Hepatic stellate cell (primary cell): Measurements from ENCODE around the gene XRCC1.

Experiments
- DNase-seq: peaks from one replicate; pipeline ENCODE4 v3.0.0; 2011; ENCODE audit warnings: low spot score

XRCC1 gene, protein sequence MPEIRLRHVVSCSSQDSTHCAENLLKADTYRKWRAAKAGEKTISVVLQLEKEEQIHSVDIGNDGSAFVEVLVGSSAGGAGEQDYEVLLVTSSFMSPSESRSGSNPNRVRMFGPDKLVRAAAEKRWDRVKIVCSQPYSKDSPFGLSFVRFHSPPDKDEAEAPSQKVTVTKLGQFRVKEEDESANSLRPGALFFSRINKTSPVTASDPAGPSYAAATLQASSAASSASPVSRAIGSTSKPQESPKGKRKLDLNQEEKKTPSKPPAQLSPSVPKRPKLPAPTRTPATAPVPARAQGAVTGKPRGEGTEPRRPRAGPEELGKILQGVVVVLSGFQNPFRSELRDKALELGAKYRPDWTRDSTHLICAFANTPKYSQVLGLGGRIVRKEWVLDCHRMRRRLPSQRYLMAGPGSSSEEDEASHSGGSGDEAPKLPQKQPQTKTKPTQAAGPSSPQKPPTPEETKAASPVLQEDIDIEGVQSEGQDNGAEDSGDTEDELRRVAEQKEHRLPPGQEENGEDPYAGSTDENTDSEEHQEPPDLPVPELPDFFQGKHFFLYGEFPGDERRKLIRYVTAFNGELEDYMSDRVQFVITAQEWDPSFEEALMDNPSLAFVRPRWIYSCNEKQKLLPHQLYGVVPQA

GRCh38 chr19:43575156-43575950 is at the start of gene XRCC1, which contains the start of gene PINLYP:
Gene XRCC1 (minus strand): TSS chr19:43575527. CDS start chr19:43575458, 69 bp downstream.
Gene PINLYP (plus strand): TSS chr19:43575801. CDS start chr19:43577192, 1,391 bp downstream.
- DNase-seq, result peak; percentile 97

- no peak for DNase-seq
Observed at GRCh38 chr19:43624933-43625332, 49.6 kb upstream of the XRCC1 start.

GRCh38 chr19:43623889-43624670 is 48.8 kb upstream of the XRCC1 start:
- DNase-seq, result no peak

DNA sequence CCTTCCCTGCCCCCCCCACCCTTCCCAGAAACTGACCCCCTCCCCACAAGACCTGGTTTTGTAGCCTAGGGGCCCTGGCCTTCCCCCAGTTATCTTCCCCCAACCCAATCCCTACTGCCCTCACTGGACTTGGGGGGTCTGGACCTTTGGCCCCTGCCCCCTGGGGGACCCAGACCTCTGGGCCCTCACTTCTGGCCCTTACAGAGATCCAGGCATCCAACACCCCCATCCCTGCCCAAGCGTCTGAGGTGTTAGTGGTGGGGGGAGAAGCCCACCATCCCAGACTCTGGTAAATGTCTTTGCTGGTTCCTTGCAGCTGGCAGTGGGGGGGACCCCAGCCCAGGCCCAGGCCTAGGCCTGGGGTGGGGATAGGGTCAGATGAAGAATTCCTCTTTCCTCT is 47.6 kb upstream of the XRCC1 start:
- no peak for DNase-seq

GRCh38 chr19:43622070-43622469 is 46.7 kb upstream of the XRCC1 start:
- DNase-seq, result no peak

GRCh38 chr19:43620061-43621001 is 45.0 kb upstream of the XRCC1 start:
- no peak for DNase-seq

- peak; percentile 97 for DNase-seq
Observed at GRCh38 chr19:43619262-43620060, 44.1 kb upstream of the XRCC1 start, which contains the start of gene ZNF428. Gene ZNF428 (minus strand): TSS chr19:43619629. CDS start chr19:43614304, 5,325 bp downstream.

- DNase-seq, result no peak
Observed at GRCh38 chr19:43618921-43619261, 43.6 kb upstream of the XRCC1 start.

DNA sequence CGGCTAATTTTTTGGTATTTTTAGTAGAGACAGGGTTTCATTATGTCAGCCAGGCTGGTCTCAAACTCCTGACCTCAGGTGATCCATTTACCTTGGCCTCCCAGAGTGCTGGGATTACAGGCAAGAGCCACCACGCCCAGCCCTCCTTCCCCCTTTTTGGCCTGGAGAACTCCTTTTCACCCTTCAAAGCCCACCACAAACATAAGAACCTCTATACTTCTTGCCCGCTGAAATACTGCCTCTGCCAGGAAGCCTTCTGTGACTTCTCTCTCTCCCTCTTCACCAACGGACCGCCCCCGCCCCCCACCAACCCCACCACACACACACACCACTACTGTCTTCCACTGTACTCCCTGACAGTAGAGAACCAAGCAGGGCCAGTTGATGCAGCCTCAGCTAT is 41.6 kb upstream of the XRCC1 start:
- no peak for DNase-seq

GRCh38 chr19:43616306-43616705 is 41.0 kb upstream of the XRCC1 start:
- no peak for DNase-seq

DNA sequence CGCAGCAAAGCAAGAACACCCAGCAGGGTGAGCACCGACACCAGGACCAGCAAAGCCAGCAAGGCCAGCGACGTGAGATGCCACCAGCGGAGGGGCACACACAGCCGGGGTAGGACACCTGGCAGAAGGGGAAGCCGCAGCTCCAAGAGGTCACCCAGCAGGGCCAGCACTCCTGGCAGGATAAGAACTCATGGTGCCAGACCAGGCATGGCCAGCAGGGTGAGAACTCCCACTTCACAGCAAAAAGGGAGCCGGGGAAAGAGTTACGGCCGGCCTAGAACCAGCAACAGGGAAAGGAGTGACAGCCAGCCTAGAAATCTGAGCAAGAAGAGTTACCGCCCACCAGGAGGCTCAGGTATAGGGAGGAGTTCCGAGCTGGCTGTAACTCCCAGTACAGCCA is 37.0 kb upstream of the XRCC1 start:
- DNase-seq, result no peak

GRCh38 chr19:43611788-43612187 is 36.5 kb upstream of the XRCC1 start, which contains the start of gene SRRM5:
Gene SRRM5 (plus strand): TSS chr19:43612088. CDS start chr19:43612122, 34 bp downstream.
- DNase-seq, result no peak

GRCh38 chr19:43610493-43610892 is 35.2 kb upstream of the XRCC1 start:
- no peak for DNase-seq

DNA sequence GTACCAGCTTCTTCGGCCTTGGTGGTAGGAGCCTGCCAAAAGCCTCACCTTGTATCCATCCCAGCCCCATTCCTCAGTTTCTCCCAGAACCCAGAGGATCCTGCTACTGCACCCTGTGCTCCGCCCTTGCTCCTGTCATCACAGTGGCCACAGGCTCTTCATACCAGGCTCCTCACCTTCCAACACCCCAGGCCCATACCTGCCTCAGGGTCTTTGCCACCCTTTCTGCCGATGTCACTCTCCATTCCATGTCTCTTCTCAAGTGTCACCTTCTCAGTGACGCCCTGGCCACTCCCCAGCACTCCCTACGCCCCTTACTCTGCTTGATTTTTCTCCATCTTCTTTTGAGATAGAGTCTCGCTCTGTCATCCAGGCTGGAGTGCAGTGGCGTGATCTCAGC is 34.5 kb upstream of the XRCC1 start:
- no peak for DNase-seq

DNA sequence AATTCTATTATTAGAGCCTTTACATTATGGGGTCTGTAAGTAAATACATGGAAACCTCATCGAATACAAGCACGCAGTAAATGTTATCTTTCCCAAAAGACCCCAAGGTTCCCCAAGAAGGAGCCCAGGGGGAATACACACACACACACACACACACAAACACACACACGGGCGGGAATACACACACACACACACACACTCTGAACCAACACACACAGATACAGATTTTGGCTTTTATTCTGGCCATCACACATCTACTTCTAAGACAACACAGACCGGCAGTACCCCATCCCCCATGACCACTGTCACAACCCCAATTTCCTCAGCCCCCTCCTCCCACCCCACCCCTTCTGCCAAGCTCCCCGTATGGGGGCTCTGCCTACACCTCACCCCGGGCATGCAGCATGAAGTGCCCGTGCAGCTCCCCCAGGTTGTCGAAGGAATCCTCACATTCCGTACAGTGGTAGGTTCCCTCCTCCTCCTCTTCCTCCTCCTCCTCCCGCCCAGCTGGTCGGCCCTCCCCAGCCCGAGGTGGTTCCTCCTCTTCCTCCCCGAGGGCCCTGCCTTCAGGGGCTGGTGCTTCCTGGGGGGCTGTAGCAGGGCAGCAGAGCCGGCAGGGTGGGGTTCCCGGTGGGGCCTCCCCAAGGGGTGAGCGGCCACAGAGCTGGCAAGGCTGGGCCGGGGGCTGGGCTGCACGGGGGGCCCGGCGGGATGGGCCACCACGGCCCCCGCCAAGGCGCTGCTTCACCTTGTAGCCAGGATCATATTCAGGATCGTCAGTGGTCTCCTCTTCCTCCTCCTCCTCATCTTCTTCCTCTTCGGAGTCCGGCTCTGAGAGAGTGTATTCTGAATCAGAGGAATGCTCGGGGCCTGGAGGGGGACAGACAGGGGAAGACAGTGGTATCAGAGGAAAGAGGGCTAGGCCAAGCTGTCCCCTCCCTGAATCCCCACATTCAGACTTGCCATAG is 32.2 kb upstream of the XRCC1 start:
- DNase-seq, result no peak

DNA sequence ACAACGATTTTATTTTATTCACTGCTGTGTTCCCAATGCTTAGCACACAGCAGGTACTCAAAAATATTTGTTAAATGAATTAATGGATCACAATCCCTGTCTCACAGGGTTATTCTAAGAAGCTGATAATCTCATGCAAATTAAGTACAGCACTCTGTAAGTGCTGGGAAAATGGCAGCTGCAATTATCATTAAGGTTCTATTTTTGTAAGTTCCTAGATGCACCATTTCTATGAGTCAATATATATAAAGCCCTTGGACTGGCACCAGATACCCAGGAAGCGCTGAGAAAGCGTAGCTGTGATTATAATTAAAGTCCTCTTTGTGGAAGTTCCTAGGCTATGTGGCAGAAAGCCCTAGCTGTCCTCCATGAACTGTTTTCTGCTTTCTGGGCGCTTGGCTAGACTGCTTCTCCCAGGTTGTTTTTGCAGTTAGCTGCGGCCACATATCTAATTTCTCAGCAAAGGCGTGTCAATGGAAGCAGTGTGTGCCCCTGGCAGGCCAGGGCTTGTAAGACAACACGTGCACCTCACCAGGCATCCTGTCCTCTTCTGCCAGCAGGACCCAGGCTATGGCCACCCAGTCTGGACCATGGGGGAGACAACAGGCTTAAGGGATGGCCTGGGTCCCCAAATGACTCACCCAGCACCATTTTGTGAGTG is 31.4 kb upstream of the XRCC1 start:
- no peak for DNase-seq

GRCh38 chr19:43605875-43606568 is 30.7 kb upstream of the XRCC1 start:
- no peak for DNase-seq
